Aorta (tissue), 5 donors: Measurements from ENCODE around the gene VEPH1. TPM values are rescaled to one million over a fixed set of nuclear protein-coding genes. Genes with fewer than 3 reads are reported as not detected.

ENCODE experiments used
- ATAC-seq: fragments of 200-7000 bp; cut with Tn5 transposase; one replicate; pipeline ENCODE4 v1.9.1; 2022; ENCODE audit warnings: moderate library complexity; ENCODE audit not compliant: low FRiP score
- DNase-seq, 2 donors: peaks; one replicate each; pipeline ENCODE4 v3.0.0-alpha.2; 2020
- H3K27ac ChIP-seq, 2 donors: one replicate each; pipeline ENCODE4 v1.5.1; 2013; ENCODE audit warnings: low read length in 2 of 2, mild to moderate bottlenecking in 2 of 2, moderate library complexity in 2 of 2, control low read depth in 1 of 2, inconsistent platforms in 1 of 2, low read depth in 1 of 2
- H3K27me3 ChIP-seq, 2 donors: one replicate each; pipeline ENCODE4 v1.6.1; 2013; ENCODE audit warnings: control low read depth in 1 of 2, low read length in 1 of 2, mild to moderate bottlenecking in 1 of 2, moderate library complexity in 1 of 2; ENCODE audit not compliant: insufficient read depth in 2 of 2, control insufficient read depth in 1 of 2
- H3K36me3 ChIP-seq, 2 donors: one replicate each; pipeline ENCODE4 v1.6.1; 2013; ENCODE audit warnings: control low read depth in 1 of 2, low read length in 1 of 2, mild to moderate bottlenecking in 1 of 2; ENCODE audit not compliant: insufficient read depth in 2 of 2, control insufficient read depth in 1 of 2
- H3K4me1 ChIP-seq, 2 donors: one replicate each; pipeline ENCODE4 v1.6.1; 2013; ENCODE audit warnings: low read length in 2 of 2, control low read depth in 1 of 2, mild to moderate bottlenecking in 1 of 2, moderate library complexity in 1 of 2; ENCODE audit not compliant: insufficient read depth in 2 of 2, control insufficient read depth in 1 of 2
- H3K4me3 ChIP-seq, 2 donors: one replicate each; pipeline ENCODE4 v1.5.1; 2013; ENCODE audit warnings: low read length in 2 of 2, control low read depth in 1 of 2, mild to moderate bottlenecking in 1 of 2
- H3K9me3 ChIP-seq: one replicate; pipeline ENCODE4 v1.6.1; 2013; ENCODE audit warnings: mild to moderate bottlenecking, low read length; ENCODE audit not compliant: control insufficient read depth
- WGBS, 2 donors: extraction: QIAGEN DNeasy Blood & Tissue Kit; methylation state at CpG; one replicate each; pipeline ENCODE4 v1.1.7; 2013; 5-methylcytosine and 5-hydroxymethylcytosine counted together
- intact Hi-C, 2 donors: fragments of 100-400 bp; cut with DNase I; formaldehyde crosslinking; loops; one replicate each; pipeline versions ENCODE4 v1.14.2 to v1.15.0; 2022
- polyA plus RNA-seq, 2 donors: library from polyadenylated mRNA; stranded (reverse); fragments of 200-250 nt; gene quantifications; one replicate each; pipeline ENCODE4 v1.2.3, GENCODE V29; 2013
- total RNA-seq, 2 donors: library from RNA; stranded (reverse); fragmentation: NEBNext Ultra II Directional; extraction: Animal tissue kit (Norgen Biotek cat#: 25700); gene quantifications; one replicate each; pipeline ENCODE4 v1.2.1, GENCODE V29; 2021
- donor health status: healthy with polysubstance abuse.
- donor health status: Bipolar disorder and iron deficiency.
- donor health status: DM: no; HTN: no; CAD: no.
- donor health status: DM: no; HTN: no; CAD: no.
- donor health status: DM: yes; HTN: yes; CAD: no.

VEPH1 gene
- total and polyA plus RNA-seq, 4 donors: 0.77 to 0.81 TPM; not detected in 2

DNA sequence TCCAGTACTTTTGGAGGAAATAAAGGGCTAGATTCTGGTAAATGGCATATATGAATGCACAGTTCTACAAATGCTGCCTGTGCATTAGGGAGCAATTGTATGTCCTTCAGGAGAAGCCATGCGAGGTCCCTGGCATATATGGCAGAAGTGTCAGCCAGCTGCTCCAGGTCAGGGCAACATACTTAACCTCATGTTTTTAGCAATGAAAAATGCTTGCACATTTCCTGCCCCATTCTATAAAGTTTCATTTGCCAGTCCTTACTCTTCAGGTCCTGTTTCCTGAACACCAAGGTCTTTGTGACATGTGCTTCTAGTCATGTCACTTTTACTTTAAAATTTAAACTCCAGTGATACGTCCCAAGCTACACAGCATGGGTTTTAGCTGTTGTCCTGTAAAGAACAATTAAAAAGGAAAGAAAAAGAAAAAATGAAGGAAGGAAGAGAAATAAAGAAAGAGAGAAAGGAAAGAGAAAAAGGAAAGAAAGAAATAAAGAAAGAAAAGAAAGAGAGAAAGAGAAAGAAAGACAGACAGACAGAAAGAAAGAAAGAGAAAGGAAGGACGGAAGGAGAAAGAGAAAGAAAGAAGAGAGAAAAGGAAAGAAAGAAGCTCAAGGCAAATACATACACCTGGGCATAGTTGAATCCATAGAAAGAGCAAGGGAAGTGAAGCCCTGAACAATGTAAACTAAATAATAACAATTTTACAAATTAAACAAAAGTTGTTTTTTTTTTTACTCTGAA, 86.7 kb downstream of the VEPH1 start:
- intact Hi-C loops: no loop called here
- WGBS, 2 donors: 84 to 89% methylated on average over 3 of the region's 3 CpGs
- Histone ChIP-seq H3K36me3 (no peaks in the 10 kb centered on the region), H3K9me3 (no peaks in the 10 kb centered on the region), H3K27me3 (no peaks in the 10 kb centered on the region), H3K4me1 (no peaks in the 10 kb centered on the region), H3K4me3 (no peak overlapping the region), H3K27ac (no peak overlapping the region)
- DNase-seq (no peak), ATAC-seq (no peak)

DNA sequence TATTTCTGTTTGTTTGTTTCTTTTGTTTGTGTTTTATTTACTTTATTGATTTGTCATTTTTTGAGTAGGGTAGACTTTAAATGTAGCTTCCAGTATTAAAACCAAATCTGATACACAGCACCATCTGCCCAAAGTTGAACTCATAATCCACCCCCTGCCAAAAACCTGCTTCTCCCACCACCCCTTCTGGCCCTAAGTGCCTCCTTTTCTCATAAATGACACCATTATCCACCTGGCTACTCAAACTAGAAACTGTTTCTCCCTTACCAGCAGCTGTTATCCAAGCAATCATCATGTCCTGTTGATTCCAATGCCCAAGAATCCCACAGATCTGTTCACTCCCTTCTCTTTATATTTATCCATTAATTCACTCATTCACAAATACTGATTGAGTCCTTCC, 88.4 kb downstream of the VEPH1 start:
- ATAC-seq (no peak), DNase-seq (no peak)
- peaks cover 1% of the 10 kb centered on the region for H3K9me3 ChIP-seq
- no peaks in the 10 kb centered on the region for H3K36me3 ChIP-seq
- H3K27me3 ChIP-seq: no peaks in the 10 kb centered on the region
- intact Hi-C loops: no loop called here
- H3K4me3 ChIP-seq: no peak overlapping the region
- H3K27ac ChIP-seq: no peak overlapping the region
- no peaks in the 10 kb centered on the region for H3K4me1 ChIP-seq

DNA sequence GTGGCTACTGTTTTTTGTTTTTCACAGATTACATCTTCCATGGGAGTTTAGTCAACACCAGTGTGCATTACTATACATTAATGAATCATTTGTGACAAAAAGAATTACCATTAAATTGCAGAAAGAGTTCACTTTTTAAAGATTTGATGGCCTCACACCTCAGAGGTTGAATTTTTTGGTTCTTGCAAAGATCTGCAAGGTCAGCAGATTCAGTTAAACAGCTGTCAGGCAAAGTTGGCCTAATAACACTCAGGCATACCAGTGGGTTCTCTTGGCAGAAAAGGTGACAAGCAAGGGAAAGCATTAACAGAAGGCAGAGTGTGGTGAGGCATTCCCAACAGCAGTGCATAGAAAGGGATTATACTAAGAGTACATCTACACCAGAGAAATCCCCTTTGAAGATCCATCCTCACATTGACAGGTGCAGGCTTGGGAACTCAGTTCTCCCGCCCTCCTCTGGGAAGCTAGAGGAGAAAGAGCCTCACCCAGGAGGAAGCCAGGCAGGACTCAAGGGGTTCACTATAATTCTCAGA, 90.8 kb downstream of the VEPH1 start:
- intact Hi-C loops: no loop called here

DNA sequence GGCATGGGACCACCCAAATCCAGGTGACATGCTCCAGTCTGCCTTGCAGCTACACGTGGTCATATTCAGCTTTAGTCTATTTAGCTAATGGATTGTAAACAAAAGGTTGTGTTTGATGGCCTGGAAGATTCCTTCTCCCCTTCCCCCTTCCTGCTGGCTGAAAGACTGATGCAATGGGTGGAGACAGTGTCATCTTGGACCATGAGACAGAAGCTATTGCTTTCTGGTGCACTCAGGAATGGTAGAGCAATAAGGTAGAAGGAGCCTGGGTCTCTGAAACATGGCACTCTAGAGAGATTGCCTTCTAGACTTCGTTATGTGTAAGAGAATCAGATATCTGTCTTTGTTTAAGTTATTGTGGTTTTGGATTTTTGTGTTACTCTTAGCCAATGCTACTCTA, 92.3 kb downstream of the VEPH1 start:
- WGBS, 2 donors: 72 to 73% methylated on average over 2 of the region's 2 CpGs
- intact Hi-C loops: no loop called here
- H3K27ac ChIP-seq: no peak overlapping the region
- no peaks in the 10 kb centered on the region for H3K36me3 ChIP-seq
- DNase-seq: no peak
- H3K4me3 ChIP-seq: no peak overlapping the region
- ATAC-seq: no peak
- H3K27me3 ChIP-seq: no peaks in the 10 kb centered on the region
- no peaks in the 10 kb centered on the region for H3K4me1 ChIP-seq
- H3K9me3 ChIP-seq: peaks cover 1% of the 10 kb centered on the region

More for the DNA sequence above, 90.8 kb downstream of the VEPH1 start:
- Histone ChIP-seq H3K27me3 (no peaks in the 10 kb centered on the region), H3K36me3 (no peaks in the 10 kb centered on the region), H3K4me1 (no peaks in the 10 kb centered on the region), H3K9me3 (peaks cover 1% of the 10 kb centered on the region), H3K4me3 (no peak overlapping the region), H3K27ac (no peak overlapping the region)
- no peak for DNase-seq
- no peak for ATAC-seq
- WGBS, 2 donors: 98 to 100% methylated on average over 1 of the region's 1 CpG

DNA sequence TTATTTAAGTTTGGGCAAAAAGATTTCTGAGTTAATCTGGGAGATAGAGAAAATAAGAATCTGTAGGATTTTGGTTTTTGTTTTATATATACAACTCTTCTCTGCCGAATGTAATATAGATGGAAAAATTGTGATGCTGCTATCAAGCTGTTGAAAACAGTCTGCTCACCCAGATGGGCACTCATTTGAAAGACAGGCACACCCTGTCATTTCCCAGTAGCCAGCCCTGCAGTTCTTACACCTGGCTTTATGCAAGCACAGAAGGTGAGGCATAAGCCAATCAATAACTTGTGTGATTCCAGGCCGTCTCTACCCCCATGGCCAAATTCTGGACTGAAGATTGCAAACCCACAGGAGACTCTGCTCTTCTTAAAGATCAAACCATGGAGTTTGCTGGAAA, 93.7 kb downstream of the VEPH1 start:
- no peaks in the 10 kb centered on the region for H3K36me3 ChIP-seq
- H3K27ac ChIP-seq: no peak overlapping the region
- WGBS, 2 donors: 91 to 95% methylated on average over 2 of the region's 2 CpGs
- H3K9me3 ChIP-seq: peaks cover 1% of the 10 kb centered on the region
- intact Hi-C loops: no loop called here
- no peaks in the 10 kb centered on the region for H3K4me1 ChIP-seq
- no peak for ATAC-seq
- no peak for DNase-seq
- no peak overlapping the region for H3K4me3 ChIP-seq
- H3K27me3 ChIP-seq: no peaks in the 10 kb centered on the region

DNA sequence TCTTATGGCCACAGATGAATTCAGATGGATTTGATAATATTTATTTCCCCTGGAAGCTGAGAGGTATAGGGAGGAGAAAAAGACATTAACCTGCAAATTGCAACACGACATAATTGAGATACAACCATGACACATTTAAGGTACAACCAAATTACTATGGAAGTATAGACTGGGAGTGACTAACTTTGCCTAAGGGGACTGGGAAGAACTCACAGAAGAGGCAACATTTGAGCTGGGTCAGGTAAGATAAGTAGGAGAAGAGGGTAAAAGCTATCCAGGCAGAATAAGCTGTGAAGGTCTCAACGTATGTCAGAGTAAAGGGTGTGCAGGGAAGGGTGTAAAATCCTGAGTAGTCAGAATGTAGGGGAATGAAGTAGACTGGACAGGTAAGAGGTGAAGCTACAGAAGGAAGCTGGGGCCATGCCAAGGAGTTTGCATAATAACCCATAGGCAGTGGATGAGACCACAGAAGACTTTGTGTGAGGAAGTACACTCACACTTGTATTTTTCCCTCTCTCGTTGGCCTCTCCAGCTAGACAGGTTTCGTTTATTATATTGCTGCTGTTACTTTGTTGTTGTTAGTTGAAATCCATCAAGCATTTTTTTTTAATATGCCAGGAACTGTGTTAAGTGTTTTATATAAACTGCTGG, 94.6 kb downstream of the VEPH1 start:
- no peaks in the 10 kb centered on the region for H3K4me1 ChIP-seq
- peaks cover 1% of the 10 kb centered on the region for H3K9me3 ChIP-seq
- H3K27ac ChIP-seq: no peak overlapping the region
- intact Hi-C loops: no loop called here
- no peak overlapping the region for H3K4me3 ChIP-seq
- H3K27me3 ChIP-seq: no peaks in the 10 kb centered on the region
- no peak for ATAC-seq
- H3K36me3 ChIP-seq: no peaks in the 10 kb centered on the region
- no peak for DNase-seq
- WGBS, 2 donors: 89 to 90% methylated on average over 4 of the region's 4 CpGs

DNA sequence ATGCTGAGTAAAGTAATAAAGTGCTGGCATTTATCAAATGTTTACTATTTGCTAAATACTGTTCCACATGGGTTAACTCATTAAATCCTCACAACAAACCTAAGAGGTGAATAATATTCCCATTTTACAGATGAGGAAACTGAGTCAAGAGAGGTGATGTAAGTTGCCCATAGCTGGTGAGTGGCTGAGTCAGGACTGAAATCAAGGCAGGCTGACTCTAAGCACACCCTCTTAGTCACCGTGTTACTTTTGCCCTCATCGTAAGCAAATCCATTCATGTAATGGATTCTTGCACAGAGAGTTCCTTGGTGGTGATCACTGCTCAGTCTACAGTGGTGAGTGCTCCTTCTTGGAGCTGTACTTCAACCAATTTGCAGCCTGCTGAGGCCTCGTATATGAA, 95.4 kb downstream of the VEPH1 start:
- H3K27me3 ChIP-seq: no peaks in the 10 kb centered on the region
- ATAC-seq: no peak
- 81 to 88% methylated on average over 3 of the region's 3 CpGs for WGBS, 2 donors
- no peaks in the 10 kb centered on the region for H3K4me1 ChIP-seq
- DNase-seq: no peak
- H3K36me3 ChIP-seq: no peaks in the 10 kb centered on the region
- intact Hi-C loops: no loop called here
- H3K4me3 ChIP-seq: no peak overlapping the region
- no peak overlapping the region for H3K27ac ChIP-seq
- peaks cover 1% of the 10 kb centered on the region for H3K9me3 ChIP-seq

DNA sequence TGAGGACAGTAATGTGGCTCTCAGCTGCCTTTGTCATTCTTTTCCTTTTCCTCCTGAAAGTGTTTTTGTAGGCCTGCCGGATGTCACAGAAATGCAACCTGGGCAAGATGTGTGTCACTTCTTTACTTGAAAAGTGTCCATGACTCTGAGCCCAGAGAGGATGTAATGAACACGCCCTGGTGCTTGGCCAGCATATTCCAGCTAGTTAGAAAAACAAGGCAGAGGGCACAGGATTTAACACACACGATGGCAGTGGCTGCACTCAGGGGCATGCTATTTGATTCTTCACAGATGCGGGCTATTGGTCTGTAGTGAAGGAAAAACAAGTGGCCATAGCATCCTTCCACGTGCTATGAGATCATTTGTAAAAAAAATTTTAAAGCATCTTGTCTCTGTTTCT, 96.8 kb downstream of the VEPH1 start:
- intact Hi-C loops: no loop called here
- ATAC-seq: no peak
- no peaks in the 10 kb centered on the region for H3K27me3 ChIP-seq
- 63 to 66% methylated on average over 5 of the region's 5 CpGs for WGBS, 2 donors
- H3K4me1 ChIP-seq: no peaks in the 10 kb centered on the region
- no peak for DNase-seq
- H3K36me3 ChIP-seq: no peaks in the 10 kb centered on the region
- H3K9me3 ChIP-seq: peaks cover 1% of the 10 kb centered on the region
- no peak overlapping the region for H3K4me3 ChIP-seq
- H3K27ac ChIP-seq: no peak overlapping the region

DNA sequence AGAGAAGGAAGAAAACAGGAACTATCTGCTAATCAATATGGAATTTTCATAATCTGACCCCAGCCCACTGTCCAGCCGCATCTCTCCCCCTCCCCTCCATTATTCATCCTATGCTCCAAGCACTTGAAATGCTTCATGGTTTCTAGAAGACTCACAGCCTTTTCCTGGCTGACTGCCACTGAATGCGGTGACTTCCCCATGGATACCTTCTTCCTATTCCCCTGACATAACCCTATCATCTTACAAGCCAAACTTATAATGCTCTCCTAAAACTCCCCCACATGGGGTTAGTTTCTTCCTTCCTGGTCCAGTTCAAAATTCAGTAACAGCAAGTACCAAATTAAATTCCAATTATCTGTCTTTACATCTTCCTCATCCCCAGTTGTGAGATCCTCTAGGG, 97.8 kb downstream of the VEPH1 start:
- DNase-seq (no peak), ATAC-seq (no peak)
- Histone ChIP-seq H3K4me3 (no peak overlapping the region), H3K4me1 (no peaks in the 10 kb centered on the region), H3K27me3 (no peaks in the 10 kb centered on the region), H3K9me3 (no peaks in the 10 kb centered on the region), H3K36me3 (no peaks in the 10 kb centered on the region), H3K27ac (no peak overlapping the region)
- WGBS, 2 donors: 62 to 78% methylated on average over 2 of the region's 2 CpGs
- intact Hi-C loops: no loop called here
